Hepatocyte (in vitro differentiated cells): ENCODE results near the gene ENTR1. TPM values are rescaled to one million over a fixed set of nuclear protein-coding genes. Genes with fewer than 3 reads are reported as not detected.

Source experiments
- DNase-seq: peaks from one replicate; pipeline ENCODE4 v3.0.0-alpha.2; 2016; ENCODE audit warnings: low spot score
- H2AFZ ChIP-seq: fragments of 200-600 bp; sonication (generic); 2 replicates; pipeline ENCODE4 v1.6.0; 2016; ENCODE audit warnings: antibody characterized with exemption, mild to moderate bottlenecking
- H3K27ac ChIP-seq: fragments of 200-600 bp; sonication (generic); 2 replicates; pipeline ENCODE4 v1.5.1; 2016; ENCODE audit warnings: mild to moderate bottlenecking
- H3K27me3 ChIP-seq: fragments of 200-600 bp; sonication (generic); 2 replicates; pipeline ENCODE4 v1.6.1; 2016
- H3K36me3 ChIP-seq: fragments of 200-600 bp; sonication (generic); replicated peaks from 2 replicates; pipeline ENCODE4 v1.5.1; 2016; ENCODE audit warnings: low read depth; ENCODE audit not compliant: insufficient read depth
- H3K4me1 ChIP-seq: fragments of 200-600 bp; sonication (generic); 2 replicates; pipeline ENCODE4 v1.5.1; 2016; ENCODE audit warnings: mild to moderate bottlenecking, moderate library complexity; ENCODE audit not compliant: insufficient read depth
- H3K4me2 ChIP-seq: fragments of 200-600 bp; sonication (generic); 2 replicates; pipeline ENCODE4 v1.6.0; 2016
- H3K4me3 ChIP-seq: fragments of 200-600 bp; sonication (generic); 2 replicates; pipeline ENCODE4 v1.5.1; 2016; ENCODE audit warnings: mild to moderate bottlenecking
- H3K79me2 ChIP-seq: fragments of 200-600 bp; sonication (generic); 2 replicates; pipeline ENCODE4 v1.6.0; 2017; ENCODE audit warnings: mild to moderate bottlenecking
- H3K9me2 ChIP-seq: fragments of 200-600 bp; sonication (generic); replicated peaks from 2 replicates; pipeline ENCODE4 v1.6.0; 2017; ENCODE audit warnings: mild to moderate bottlenecking; ENCODE audit not compliant: insufficient read depth
- H3K9me3 ChIP-seq: fragments of 200-600 bp; sonication (generic); 2 replicates; pipeline ENCODE4 v1.5.1; 2016; ENCODE audit warnings: low read depth, mild to moderate bottlenecking
- H4K20me1 ChIP-seq: fragments of 200-600 bp; sonication (generic); 2 replicates; pipeline ENCODE4 v1.6.0; 2016; ENCODE audit warnings: mild to moderate bottlenecking; ENCODE audit not compliant: insufficient read depth, poor library complexity, severe bottlenecking
- EZH2 ChIP-seq: fragments of 200-600 bp; sonication (generic); IDR thresholded peaks from 2 replicates; pipeline ENCODE4 v1.6.1; 2016; ENCODE audit warnings: antibody characterized with exemption, mild to moderate bottlenecking, borderline replicate concordance
- EZH2phosphoT487 ChIP-seq: fragments of 200-600 bp; sonication (generic); IDR thresholded peaks from one replicate; pipeline ENCODE4 v1.6.1; 2018; ENCODE audit warnings: antibody characterized with exemption, mild to moderate bottlenecking, low read depth, moderate library complexity; ENCODE audit not compliant: unreplicated experiment, severe bottlenecking
- WGBS: methylation state at CpG from one replicate; pipeline ENCODE4 v1.1.6; 2016; ENCODE audit warnings: low lambda C conversion rate; ENCODE audit errors: missing lambda C conversion rate; 5-methylcytosine and 5-hydroxymethylcytosine counted together
- polyA plus RNA-seq: library from polyadenylated mRNA; unstranded; fragments of >200 nt; fragmentation: Nextera tagmentation; extraction: Ambion mirVana; gene quantifications from 2 replicates; pipeline ENCODE4 v1.2.1, GENCODE V29; 2016
- total RNA-seq: library from RNA; depleted of rRNA; stranded (reverse); fragments of >200 nt; gene quantifications from 2 replicates; pipeline ENCODE4 v1.2.3, GENCODE V29; 2014
- TF ChIP-seq, protein P1 (sequence below): fragments of 200-600 bp; sonication (generic); IDR thresholded peaks from 2 replicates; pipeline ENCODE4 v1.5.1; 2016; ENCODE audit warnings: antibody characterized with exemption, mild to moderate bottlenecking; ENCODE audit not compliant: poor library complexity

The ENTR1 gene
- total and polyA plus RNA-seq, 2 experiments from 2014 or later: 33.5 to 50.1 TPM

- TF ChIP-seq EZH2phosphoT487 (no peak), EZH2 (no peak)
- TF ChIP-seq, protein P1, sequence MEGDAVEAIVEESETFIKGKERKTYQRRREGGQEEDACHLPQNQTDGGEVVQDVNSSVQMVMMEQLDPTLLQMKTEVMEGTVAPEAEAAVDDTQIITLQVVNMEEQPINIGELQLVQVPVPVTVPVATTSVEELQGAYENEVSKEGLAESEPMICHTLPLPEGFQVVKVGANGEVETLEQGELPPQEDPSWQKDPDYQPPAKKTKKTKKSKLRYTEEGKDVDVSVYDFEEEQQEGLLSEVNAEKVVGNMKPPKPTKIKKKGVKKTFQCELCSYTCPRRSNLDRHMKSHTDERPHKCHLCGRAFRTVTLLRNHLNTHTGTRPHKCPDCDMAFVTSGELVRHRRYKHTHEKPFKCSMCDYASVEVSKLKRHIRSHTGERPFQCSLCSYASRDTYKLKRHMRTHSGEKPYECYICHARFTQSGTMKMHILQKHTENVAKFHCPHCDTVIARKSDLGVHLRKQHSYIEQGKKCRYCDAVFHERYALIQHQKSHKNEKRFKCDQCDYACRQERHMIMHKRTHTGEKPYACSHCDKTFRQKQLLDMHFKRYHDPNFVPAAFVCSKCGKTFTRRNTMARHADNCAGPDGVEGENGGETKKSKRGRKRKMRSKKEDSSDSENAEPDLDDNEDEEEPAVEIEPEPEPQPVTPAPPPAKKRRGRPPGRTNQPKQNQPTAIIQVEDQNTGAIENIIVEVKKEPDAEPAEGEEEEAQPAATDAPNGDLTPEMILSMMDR: no peak
These were observed 36.2 kb downstream of the ENTR1 start for GRCh38 chr9:136374183-136374575.

GRCh38 chr9:136373300-136374182, 36.9 kb downstream of the ENTR1 start, which contains the start of gene CARD9:
CARD9 (minus strand) TSS chr9:136373669; CDS start chr9:136372078, 1,591 bp downstream.
- DNase-seq: no peak
- H3K4me2 ChIP-seq: peak within 1 kb of the TSS; percentile 65
- H2AFZ ChIP-seq: peak within 1 kb of the TSS; percentile 6

More at GRCh38 chr9:136374183-136374575, 36.2 kb downstream of the ENTR1 start:
- no peak overlapping the region for H3K4me2 ChIP-seq
- H2AFZ ChIP-seq: no peak overlapping the region
- peaks cover 16% of the 10 kb centered on the region for H3K4me1 ChIP-seq
- H3K9me2 ChIP-seq: no peaks in the 10 kb centered on the region
- H3K27ac ChIP-seq: no peak overlapping the region
- no peaks in the 10 kb centered on the region for H3K79me2 ChIP-seq
- no peak overlapping the region for H3K4me3 ChIP-seq
- no peaks in the 10 kb centered on the region for H3K36me3 ChIP-seq
- no peaks in the 10 kb centered on the region for H3K27me3 ChIP-seq
- no peaks in the 10 kb centered on the region for H3K9me3 ChIP-seq
- no peak for DNase-seq
- 85% methylated on average over 14 of the region's 14 CpGs for WGBS
- no peaks in the 10 kb centered on the region for H4K20me1 ChIP-seq

DNA sequence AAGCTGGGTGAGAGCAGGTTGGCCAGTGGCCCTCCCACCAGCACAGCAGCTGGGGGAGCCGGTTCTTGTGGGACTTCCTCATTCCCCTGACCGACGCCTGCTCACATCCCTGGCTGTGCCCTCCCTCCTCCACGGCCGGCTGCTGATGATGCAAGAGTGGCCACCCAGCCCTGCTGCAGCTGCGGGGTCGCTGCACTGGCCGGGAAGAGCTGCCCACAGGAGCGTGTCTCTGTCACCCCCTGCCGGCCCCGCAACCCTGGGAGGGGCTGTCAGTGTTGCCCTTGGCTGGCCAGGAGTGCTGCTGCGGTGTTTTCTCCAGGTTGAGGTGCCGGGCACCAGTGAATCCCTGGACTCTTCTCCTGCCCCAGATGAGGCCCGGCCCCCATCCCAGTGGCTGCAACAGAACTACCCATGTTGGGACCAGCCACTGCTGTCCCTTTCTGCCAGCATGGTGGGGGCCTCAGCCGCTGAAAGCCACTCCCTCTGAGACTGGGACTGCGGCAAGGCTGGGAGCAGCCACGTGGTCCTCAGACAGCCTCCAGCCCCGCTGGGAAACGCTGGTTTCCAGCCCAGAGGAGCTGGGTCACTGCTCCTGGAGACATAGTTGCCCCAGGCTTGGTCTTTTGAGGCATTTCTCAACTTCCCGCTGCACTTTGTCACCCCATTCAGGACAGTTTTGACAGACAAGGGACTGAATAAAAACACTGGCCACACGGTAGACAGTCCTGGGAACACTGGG, 37.7 kb downstream of the ENTR1 start:
- Histone ChIP-seq H3K9me3 (no peaks in the 10 kb centered on the region), H3K4me3 (no peak overlapping the region), H3K27me3 (no peaks in the 10 kb centered on the region), H3K9me2 (no peaks in the 10 kb centered on the region), H4K20me1 (no peaks in the 10 kb centered on the region), H3K4me2 (peak overlapping the region; percentile 65), H3K4me1 (peaks cover 16% of the 10 kb centered on the region), H2AFZ (peak overlapping the region; percentile 6), H3K36me3 (no peaks in the 10 kb centered on the region), H3K79me2 (no peaks in the 10 kb centered on the region), H3K27ac (peak overlapping the region; percentile 58)
- TF ChIP-seq, protein P1: peak; percentile 12
- no peak for TF ChIP-seq EZH2phosphoT487
- WGBS: 42% methylated on average over 21 of the region's 21 CpGs
- DNase-seq: peak; percentile 74

More at GRCh38 chr9:136373300-136374182, 36.9 kb downstream of the ENTR1 start, which contains the start of gene CARD9:
- Histone ChIP-seq H3K9me2 (no peaks in the 10 kb centered on the region), H3K27ac (peak within 1 kb of the TSS; percentile 58), H4K20me1 (no peaks in the 10 kb centered on the region), H3K4me1 (peaks cover 16% of the 10 kb centered on the region), H3K9me3 (no peaks in the 10 kb centered on the region), H3K4me3 (no peak within 1 kb of the TSS), H3K79me2 (no peaks in the 10 kb centered on the region), H3K36me3 (no peaks in the 10 kb centered on the region), H3K27me3 (no peaks in the 10 kb centered on the region)
- WGBS: 76% methylated on average over 26 of the region's 27 CpGs
- TF ChIP-seq EZH2 (no peak), EZH2phosphoT487 (no peak)
- TF ChIP-seq, protein P1: no peak
